GM18505 (cell line): ENCODE data around the gene TOR1A.

Experiments used
- ATAC-seq: cut with Tn5 transposase; IDR thresholded peaks from one replicate; pipeline ENCODE4 v1.9.1; 2021; ENCODE audit not compliant: unreplicated experiment
- POLR2A ChIP-seq: IDR thresholded peaks from 4 replicates; pipeline ENCODE4 v1.6.1; 2011; ENCODE audit warnings: borderline replicate concordance; ENCODE audit not compliant: insufficient read depth, insufficient read length; ENCODE audit errors: extremely low read depth

Gene TOR1A

GRCh38 chr9:129860653-129861446 is 36.9 kb upstream of the TOR1A start:
- no peak for ATAC-seq
- TF ChIP-seq POLR2A: no peak

- TF ChIP-seq POLR2A: no peak
- no peak for ATAC-seq
These were observed 34.4 kb upstream of the TOR1A start for GRCh38 chr9:129858167-129858962.

DNA sequence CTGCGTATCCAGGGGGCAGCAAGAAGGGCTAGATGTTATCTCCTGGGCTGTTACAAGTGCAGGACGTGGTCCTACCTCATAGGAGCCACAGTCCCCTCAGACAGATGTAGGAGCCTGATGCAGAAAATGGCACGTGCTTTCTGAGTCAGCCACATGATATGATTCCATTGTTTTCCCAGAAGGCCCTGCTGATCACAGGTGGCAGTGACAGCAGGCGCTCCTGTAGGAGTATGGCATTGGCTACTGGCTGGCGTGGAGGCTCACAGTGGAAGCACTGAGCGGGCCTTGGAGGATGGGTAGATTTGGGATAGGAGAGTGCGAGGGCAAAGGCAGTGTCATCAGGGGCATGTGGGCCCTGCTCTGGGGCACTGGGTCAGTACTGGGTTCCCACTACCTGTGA is 33.3 kb upstream of the TOR1A start:
- TF ChIP-seq POLR2A: no peak
- no peak for ATAC-seq

- no peak for TF ChIP-seq POLR2A
- no peak for ATAC-seq
These were observed 30.7 kb upstream of the TOR1A start for GRCh38 chr9:129854588-129855110.

DNA sequence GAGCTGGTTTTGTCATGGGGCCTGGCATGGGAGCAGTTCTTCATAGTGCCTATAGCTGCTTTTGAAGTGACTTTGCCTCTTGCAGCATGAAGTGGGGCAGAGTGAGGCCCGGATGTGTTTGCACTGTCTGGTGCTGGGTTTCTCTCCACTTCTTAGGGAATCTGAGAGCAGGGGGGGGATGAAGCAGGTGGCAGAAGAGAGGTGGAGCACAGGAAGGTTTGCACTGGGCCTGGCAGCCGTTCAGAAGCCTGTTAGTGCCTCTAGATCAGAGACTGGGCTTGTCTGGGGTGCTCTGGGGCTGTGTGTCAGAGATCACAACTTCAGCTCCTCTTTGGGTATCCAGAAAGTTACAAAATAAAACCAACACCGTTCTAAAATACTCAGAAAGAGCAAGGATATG is 29.7 kb upstream of the TOR1A start:
- no peak for ATAC-seq
- no peak for TF ChIP-seq POLR2A

DNA sequence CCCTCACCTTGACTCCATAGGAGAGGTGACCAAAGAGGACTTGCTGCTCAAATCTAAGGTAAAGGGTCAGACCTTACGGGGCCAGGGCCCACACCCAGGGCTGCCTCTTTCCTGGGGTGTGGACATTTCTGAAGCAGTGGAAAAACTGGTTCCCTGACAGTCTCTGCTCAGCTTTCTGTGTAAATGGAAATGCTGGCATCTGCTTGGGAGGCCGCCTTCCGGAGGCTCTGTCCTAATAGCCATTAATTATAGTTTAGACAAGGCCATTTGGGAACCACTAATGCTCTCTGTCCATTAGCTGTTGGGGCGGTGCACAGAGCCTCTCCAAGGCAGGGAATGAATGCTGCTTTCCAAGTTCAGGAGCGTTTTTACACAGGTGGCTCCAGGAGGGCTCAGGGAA is 28.6 kb upstream of the TOR1A start:
- no peak for TF ChIP-seq POLR2A
- ATAC-seq: no peak

DNA sequence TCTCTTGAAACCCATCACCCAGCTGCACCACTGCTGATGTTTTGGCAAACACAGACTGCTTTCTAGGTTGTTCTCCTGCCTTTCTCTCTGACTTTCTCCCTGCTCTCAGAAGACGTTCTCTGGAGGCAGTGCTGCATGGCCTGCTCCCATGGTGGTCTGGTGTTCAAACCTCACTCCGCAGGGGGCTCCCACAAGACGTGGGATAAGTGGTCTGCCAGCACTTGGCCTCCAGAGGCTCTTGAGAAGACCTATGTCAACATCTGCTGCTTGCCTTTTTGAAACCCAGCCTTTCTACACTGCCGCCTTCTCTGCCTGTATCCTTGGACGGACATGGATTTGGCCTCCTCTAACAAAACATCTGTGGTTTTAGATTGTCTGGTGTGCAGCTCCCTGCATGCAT is 27.9 kb upstream of the TOR1A start:
- ATAC-seq: no peak
- no peak for TF ChIP-seq POLR2A

DNA sequence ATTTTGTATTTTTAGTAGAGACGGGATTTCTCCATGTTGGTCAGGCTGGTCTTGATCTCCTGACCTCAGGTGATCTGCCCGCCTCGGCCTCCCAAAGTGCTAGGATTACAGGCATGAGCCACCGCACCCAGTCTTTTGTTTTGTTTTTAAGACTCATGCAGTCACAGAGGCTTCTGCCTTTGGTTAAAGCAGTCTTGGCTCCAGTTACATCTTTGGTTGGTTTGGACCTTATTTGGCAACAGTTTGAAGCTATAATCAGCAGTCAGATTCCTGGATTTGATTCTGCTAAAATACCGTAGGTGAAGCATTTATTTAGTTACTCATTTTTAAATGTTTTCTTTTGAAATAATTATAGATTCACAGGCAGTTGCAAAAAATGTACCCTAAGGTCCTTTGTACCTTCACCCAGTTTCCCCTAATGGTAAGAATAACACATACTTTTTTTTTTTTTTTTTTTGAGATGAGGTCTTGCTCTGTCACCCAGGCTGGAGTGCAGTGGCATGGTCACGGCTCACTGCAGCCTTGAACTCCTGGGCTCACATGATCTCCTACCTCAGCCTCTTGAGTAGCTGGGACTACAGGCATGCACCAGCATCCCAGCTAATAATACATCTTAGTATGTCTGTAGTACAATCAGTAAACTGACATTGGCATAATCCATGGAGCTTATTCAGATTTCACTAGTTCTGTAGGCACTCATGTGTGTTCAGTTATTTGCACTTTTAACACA is 27.1 kb upstream of the TOR1A start:
- no peak for ATAC-seq
- no peak for TF ChIP-seq POLR2A

GRCh38 chr9:129849901-129850300 is 26.0 kb upstream of the TOR1A start:
- no peak for ATAC-seq
- no peak for TF ChIP-seq POLR2A

GRCh38 chr9:129848712-129849441 is 24.9 kb upstream of the TOR1A start:
- no peak for ATAC-seq

GRCh38 chr9:129845373-129845772 is 21.4 kb upstream of the TOR1A start:
- no peak for TF ChIP-seq POLR2A
- no peak for ATAC-seq

More at GRCh38 chr9:129848712-129849441, 24.9 kb upstream of the TOR1A start:
- TF ChIP-seq POLR2A: no peak

DNA sequence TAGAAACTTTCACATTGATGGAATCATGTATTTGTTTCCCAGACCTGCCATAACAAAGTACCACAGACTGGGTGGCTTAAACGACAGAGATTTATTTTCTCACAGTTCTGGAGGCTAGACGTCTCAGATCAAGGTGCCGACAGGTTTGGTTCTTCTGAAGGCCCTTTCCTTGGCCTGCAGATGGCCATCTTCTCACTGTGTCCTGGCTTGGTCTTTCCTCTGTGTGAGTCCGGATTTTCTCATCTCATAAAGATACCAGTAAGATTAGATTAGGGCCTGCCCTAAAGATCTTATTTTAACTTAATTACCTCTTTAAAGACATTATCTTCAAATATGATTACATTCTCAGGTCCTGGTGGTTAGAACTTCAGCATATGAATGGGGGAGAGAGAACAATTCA is 17.1 kb upstream of the TOR1A start:
- no peak for TF ChIP-seq POLR2A
- ATAC-seq: no peak
